ENCODE results near the gene HLA-B. TPM values are rescaled to one million over a fixed set of nuclear protein-coding genes. Genes with fewer than 3 reads are reported as not detected.

Gene HLA-B
- total RNA-seq, 1 experiment from 2014 or later: 87.4 TPM

DNA sequence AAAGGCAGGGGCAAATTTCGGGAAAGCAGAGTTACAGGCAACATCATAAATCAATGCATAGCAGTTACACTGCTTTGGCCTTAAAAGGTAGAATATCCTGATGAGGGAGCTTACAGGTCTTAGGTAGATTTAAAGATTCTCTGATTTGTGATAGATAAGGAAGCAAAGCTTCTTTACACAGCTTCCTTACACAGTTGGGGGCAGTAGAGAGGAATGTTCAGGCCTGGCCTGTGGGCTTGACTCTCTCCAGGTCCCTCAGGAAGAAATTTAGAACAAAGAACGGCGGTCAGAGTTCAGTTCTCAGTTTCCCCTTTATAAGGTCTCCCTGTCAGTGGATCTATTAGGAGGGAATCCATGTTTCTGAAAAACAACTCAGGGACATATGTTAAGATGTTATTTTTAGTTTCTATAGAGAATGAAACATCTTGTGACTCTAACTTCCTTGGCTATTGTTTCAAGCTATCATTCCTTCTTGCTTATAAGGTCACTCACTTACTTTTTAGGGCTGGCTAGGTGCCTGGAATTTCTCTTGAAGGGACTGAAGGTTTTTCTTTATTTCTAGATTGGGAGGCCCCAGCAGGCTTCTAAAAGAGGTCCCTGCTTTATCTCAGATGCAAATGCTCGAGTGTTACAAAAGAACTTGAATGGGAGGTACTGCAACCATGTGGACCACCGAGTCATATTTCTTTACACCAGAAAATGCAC lies 11.8 kb downstream of the HLA-B start:
- H3K27me3 Mint-ChIP-seq (ENCODE audit: insufficient read depth, unreplicated experiment): peaks cover 31% of the 10 kb centered on the region
- H3K4me1 Mint-ChIP-seq (ENCODE audit: insufficient read depth, unreplicated experiment): no peaks in the 10 kb centered on the region
- ChIA-PET CTCF (interaction anchor here (1.2 kb wide), 1 partner anchor 21 kb away, joined by 3 read pairs; no protein-coding TSS in a partner anchor), POLR2A (no interaction called here)
- BruUV-seq (replicated peaks): no TSS peak
- no peak for DNase-seq (ENCODE audit: unreplicated experiment)
- no peak overlapping the region for H3K27ac Mint-ChIP-seq (ENCODE audit: low read depth, unreplicated experiment)
- intact Hi-C loops (cut with micrococcal nuclease): no loop called here
- TF ChIP-seq, protein P1, sequence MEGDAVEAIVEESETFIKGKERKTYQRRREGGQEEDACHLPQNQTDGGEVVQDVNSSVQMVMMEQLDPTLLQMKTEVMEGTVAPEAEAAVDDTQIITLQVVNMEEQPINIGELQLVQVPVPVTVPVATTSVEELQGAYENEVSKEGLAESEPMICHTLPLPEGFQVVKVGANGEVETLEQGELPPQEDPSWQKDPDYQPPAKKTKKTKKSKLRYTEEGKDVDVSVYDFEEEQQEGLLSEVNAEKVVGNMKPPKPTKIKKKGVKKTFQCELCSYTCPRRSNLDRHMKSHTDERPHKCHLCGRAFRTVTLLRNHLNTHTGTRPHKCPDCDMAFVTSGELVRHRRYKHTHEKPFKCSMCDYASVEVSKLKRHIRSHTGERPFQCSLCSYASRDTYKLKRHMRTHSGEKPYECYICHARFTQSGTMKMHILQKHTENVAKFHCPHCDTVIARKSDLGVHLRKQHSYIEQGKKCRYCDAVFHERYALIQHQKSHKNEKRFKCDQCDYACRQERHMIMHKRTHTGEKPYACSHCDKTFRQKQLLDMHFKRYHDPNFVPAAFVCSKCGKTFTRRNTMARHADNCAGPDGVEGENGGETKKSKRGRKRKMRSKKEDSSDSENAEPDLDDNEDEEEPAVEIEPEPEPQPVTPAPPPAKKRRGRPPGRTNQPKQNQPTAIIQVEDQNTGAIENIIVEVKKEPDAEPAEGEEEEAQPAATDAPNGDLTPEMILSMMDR (IDR thresholded peaks at IDR 0.05; ENCODE audit: unreplicated experiment): no peak
- no peak overlapping the region for H3K4me3 Mint-ChIP-seq (ENCODE audit: unreplicated experiment)
- no peaks in the 10 kb centered on the region for H3K36me3 Mint-ChIP-seq (ENCODE audit: insufficient read depth, unreplicated experiment)
- H3K9me3 Mint-ChIP-seq (ENCODE audit: unreplicated experiment): peaks cover 8% of the 10 kb centered on the region

DNA sequence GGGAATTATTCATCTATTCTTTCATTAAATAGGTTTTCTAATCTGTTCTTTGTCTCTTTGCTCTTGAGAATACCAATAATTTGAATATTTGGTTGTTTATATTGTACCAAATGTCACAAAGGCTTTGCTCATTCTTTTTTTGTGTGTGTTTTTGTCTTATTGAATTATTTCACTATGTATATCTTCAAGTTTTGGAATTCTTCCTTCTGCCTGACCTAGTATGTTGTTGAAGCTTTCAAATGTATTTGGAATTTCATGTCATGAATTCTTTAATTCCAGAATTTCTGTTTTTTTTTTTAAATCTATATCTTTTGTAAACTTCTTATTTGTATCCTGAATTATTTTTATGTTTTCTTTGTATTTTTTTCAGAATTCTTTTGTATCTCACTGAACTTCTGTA lies 16.8 kb downstream of the HLA-B start:
- TF ChIP-seq, protein P1 (IDR thresholded peaks at IDR 0.05; ENCODE audit: unreplicated experiment): no peak

GRCh38 chr6:31339210-31339609 lies 17.8 kb downstream of the HLA-B start:
- ChIA-PET CTCF (no interaction called here), POLR2A (interaction anchor here (0.6 kb wide), 1 partner anchor 135 kb away, joined by 3 read pairs; no protein-coding TSS in a partner anchor)
- intact Hi-C loops (cut with micrococcal nuclease): no loop called here
- TF ChIP-seq, protein P1 (IDR thresholded peaks at IDR 0.05; ENCODE audit: unreplicated experiment): no peak
- Mint-ChIP-seq H3K4me3 (ENCODE audit: unreplicated experiment) (no peak overlapping the region), H3K36me3 (ENCODE audit: insufficient read depth, unreplicated experiment) (no peaks in the 10 kb centered on the region), H3K27ac (ENCODE audit: low read depth, unreplicated experiment) (no peak overlapping the region), H3K4me1 (ENCODE audit: insufficient read depth, unreplicated experiment) (no peaks in the 10 kb centered on the region), H3K9me3 (ENCODE audit: unreplicated experiment) (peaks cover 38% of the 10 kb centered on the region), H3K27me3 (ENCODE audit: insufficient read depth, unreplicated experiment) (peaks cover 23% of the 10 kb centered on the region)
- no peak for DNase-seq (ENCODE audit: unreplicated experiment)
- BruUV-seq (replicated peaks): no TSS peak

More for the DNA sequence above, 16.8 kb downstream of the HLA-B start:
- POLR2A ChIA-PET: no interaction called here
- intact Hi-C loops (cut with micrococcal nuclease): no loop called here
- BruUV-seq (replicated peaks): no TSS peak
- Mint-ChIP-seq H3K27ac (ENCODE audit: low read depth, unreplicated experiment) (no peak overlapping the region), H3K4me3 (ENCODE audit: unreplicated experiment) (no peak overlapping the region), H3K4me1 (ENCODE audit: insufficient read depth, unreplicated experiment) (no peaks in the 10 kb centered on the region), H3K27me3 (ENCODE audit: insufficient read depth, unreplicated experiment) (peaks cover 23% of the 10 kb centered on the region), H3K9me3 (ENCODE audit: unreplicated experiment) (peaks cover 33% of the 10 kb centered on the region), H3K36me3 (ENCODE audit: insufficient read depth, unreplicated experiment) (no peaks in the 10 kb centered on the region)
- CTCF ChIA-PET: interaction anchor here (0.6 kb wide), 1 partner anchor 1592 kb away, joined by 3 read pairs; no protein-coding TSS in a partner anchor
- no peak for DNase-seq (ENCODE audit: unreplicated experiment)

- CTCF ChIA-PET: interaction anchor here (0.7 kb wide), 1 partner anchor 120 kb away, joined by 3 read pairs; no protein-coding TSS in a partner anchor
- DNase-seq (ENCODE audit: unreplicated experiment): no peak
- POLR2A ChIA-PET: no interaction called here
- H3K27ac Mint-ChIP-seq (ENCODE audit: low read depth, unreplicated experiment): no peak overlapping the region
- H3K36me3 Mint-ChIP-seq (ENCODE audit: insufficient read depth, unreplicated experiment): no peaks in the 10 kb centered on the region
- H3K9me3 Mint-ChIP-seq (ENCODE audit: unreplicated experiment): peaks cover 38% of the 10 kb centered on the region
- peaks cover 35% of the 10 kb centered on the region for H3K27me3 Mint-ChIP-seq (ENCODE audit: insufficient read depth, unreplicated experiment)
- TF ChIP-seq, protein P1 (IDR thresholded peaks at IDR 0.05; ENCODE audit: unreplicated experiment): no peak
- H3K4me1 Mint-ChIP-seq (ENCODE audit: insufficient read depth, unreplicated experiment): no peaks in the 10 kb centered on the region
- no TSS peak for BruUV-seq (replicated peaks)
- no peak overlapping the region for H3K4me3 Mint-ChIP-seq (ENCODE audit: unreplicated experiment)
- intact Hi-C loops (cut with micrococcal nuclease): no loop called here
Measured at GRCh38 chr6:31336896-31337496, 20.0 kb downstream of the HLA-B start.

Data from MCF 10A (cell line).